Measurements from ENCODE around the gene ENDOV.

DNA sequence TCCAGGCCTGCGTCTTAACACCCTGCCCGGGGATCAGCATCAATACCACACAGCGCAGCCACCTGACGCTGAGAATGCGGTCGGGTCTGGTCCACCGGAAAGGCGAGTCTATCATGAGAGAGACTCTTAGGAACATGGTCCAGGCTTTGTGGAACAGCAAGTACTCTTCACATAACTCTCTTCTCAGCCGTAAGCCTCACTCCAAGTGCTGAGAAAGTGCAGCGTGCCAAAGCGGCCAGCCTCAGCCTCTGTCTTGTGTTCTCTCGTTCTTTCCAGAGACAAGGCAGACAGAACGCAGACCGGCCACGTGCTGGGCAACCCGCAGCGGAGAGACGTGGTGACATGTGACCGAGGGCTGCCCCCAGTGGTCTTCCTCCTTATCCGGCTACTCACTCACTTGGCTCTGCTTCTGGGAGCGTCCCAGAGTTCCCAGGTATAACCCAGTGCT lies 34.4 kb upstream of the ENDOV start:
- TF ChIP-seq, protein P1, sequence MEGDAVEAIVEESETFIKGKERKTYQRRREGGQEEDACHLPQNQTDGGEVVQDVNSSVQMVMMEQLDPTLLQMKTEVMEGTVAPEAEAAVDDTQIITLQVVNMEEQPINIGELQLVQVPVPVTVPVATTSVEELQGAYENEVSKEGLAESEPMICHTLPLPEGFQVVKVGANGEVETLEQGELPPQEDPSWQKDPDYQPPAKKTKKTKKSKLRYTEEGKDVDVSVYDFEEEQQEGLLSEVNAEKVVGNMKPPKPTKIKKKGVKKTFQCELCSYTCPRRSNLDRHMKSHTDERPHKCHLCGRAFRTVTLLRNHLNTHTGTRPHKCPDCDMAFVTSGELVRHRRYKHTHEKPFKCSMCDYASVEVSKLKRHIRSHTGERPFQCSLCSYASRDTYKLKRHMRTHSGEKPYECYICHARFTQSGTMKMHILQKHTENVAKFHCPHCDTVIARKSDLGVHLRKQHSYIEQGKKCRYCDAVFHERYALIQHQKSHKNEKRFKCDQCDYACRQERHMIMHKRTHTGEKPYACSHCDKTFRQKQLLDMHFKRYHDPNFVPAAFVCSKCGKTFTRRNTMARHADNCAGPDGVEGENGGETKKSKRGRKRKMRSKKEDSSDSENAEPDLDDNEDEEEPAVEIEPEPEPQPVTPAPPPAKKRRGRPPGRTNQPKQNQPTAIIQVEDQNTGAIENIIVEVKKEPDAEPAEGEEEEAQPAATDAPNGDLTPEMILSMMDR (conservative IDR thresholded peaks at IDR 0.05 in 1 of 2, IDR thresholded peaks at IDR 0.05 in 1 of 2; ENCODE audit: low read depth in 1 of 2, low read length in 2 of 2), result no peak
- no peak for TF ChIP-seq EZH2 (IDR thresholded peaks at IDR 0.05; ENCODE audit: low read length, missing control alignments)

Measured in fibroblast of lung (primary cell).